Pancreas (tissue), 10 donors: ENCODE data around the gene CETP. TPM values are rescaled to one million over a fixed set of nuclear protein-coding genes. Genes with fewer than 3 reads are reported as not detected.

Source experiments
- ATAC-seq, 4 donors: fragments of 200-7000 bp; cut with Tn5 transposase; one replicate each; pipeline versions ENCODE4 v1.8.0 to v1.9.1; 2020; ENCODE audit warnings: mild to moderate bottlenecking in 4 of 4, moderate library complexity in 4 of 4
- DNase-seq, 6 donors: peaks; one replicate each; pipeline ENCODE4 v3.0.0-alpha.2; 2020
- FAIRE-seq: peaks from 2 replicates; lab custom pipeline; 2012; peaks lifted over from hg19 to GRCh38; lab: Jason Lieb, UNC
- H3K27ac ChIP-seq, 4 donors: fragments of 200-600 bp; sonication (generic); 1 replicate in 3 of 4; 2 replicates in 1 of 4; pipeline versions ENCODE4 v1.5.0 to v1.8.0; 2020
- H3K27me3 ChIP-seq, 4 donors: fragments of 200-600 bp; one replicate each; pipeline ENCODE4 v1.8.0; 2021
- H3K36me3 ChIP-seq, 3 donors: fragments of 200-600 bp; sonication (generic) in 1 of 3; one replicate each; pipeline versions ENCODE4 v1.5.0 to v1.8.0; 2020 to 2021
- H3K4me1 ChIP-seq, 3 donors: fragments of 200-600 bp; one replicate each; pipeline ENCODE4 v1.8.0; 2021
- H3K4me3 ChIP-seq, 4 donors: fragments of 200-600 bp; sonication (generic) in 2 of 4; one replicate each; pipeline versions ENCODE4 v1.5.0 to v1.8.0; 2020 to 2021
- H3K9me3 ChIP-seq, 4 donors: fragments of 200-600 bp; one replicate each; pipeline ENCODE4 v1.8.0; 2021
- CTCF ChIP-seq, 4 donors: fragments of 200-600 bp; sonication (generic) in 3 of 4; IDR thresholded peaks; one replicate each; pipeline versions ENCODE4 v1.5.0 to v1.8.0; 2021; ENCODE audit warnings: antibody characterized with exemption in 4 of 4
- WGBS, 2 donors: extraction: QIAGEN DNeasy Blood & Tissue Kit; methylation state at CpG; one replicate each; pipeline ENCODE4 v1.1.7; 2013; 5-methylcytosine and 5-hydroxymethylcytosine counted together
- intact Hi-C, 3 donors: fragments of 100-400 bp; cut with DNase I; formaldehyde crosslinking; loops; one replicate each; pipeline versions ENCODE4 v1.11.1 to v1.14.2; 2022
- polyA plus RNA-seq, 2 donors: library from polyadenylated mRNA; stranded (reverse); fragments of 200-250 nt; gene quantifications; one replicate each; pipeline ENCODE4 v1.2.3, GENCODE V29; 2013
- total RNA-seq, 6 donors: library from RNA; stranded (reverse); fragmentation: NEBNext Ultra II Directional in 4 of 6; extraction: Animal tissue kit (Norgen Biotek cat#: 25700) in 4 of 6; gene quantifications; one replicate each; pipeline versions ENCODE4 v1.2.1 to v1.2.4, GENCODE V29; 2021 to 2023
- donor health status: healthy with polysubstance abuse.
- donor health status: DM: no; HTN: no; CAD: no; lungs with moderate emphysema.
- donor health status: DM: no; HTN: no; CAD: no.
- donor health status: control.
- donor health status: control.
- donor health status: Bipolar disorder and iron deficiency.
- donor health status: DM: yes; HTN: yes; CAD: no.
- donor health status: DM: no; HTN: no; CAD: no.
- donor health status: DM: no; HTN: no; CAD: no.
- donor health status: DM: yes; HTN: yes; CAD: no.

The CETP gene
- total and polyA plus RNA-seq, 8 donors = 0.12 to 1.0 (median 0.26) TPM; not detected in 1

DNA sequence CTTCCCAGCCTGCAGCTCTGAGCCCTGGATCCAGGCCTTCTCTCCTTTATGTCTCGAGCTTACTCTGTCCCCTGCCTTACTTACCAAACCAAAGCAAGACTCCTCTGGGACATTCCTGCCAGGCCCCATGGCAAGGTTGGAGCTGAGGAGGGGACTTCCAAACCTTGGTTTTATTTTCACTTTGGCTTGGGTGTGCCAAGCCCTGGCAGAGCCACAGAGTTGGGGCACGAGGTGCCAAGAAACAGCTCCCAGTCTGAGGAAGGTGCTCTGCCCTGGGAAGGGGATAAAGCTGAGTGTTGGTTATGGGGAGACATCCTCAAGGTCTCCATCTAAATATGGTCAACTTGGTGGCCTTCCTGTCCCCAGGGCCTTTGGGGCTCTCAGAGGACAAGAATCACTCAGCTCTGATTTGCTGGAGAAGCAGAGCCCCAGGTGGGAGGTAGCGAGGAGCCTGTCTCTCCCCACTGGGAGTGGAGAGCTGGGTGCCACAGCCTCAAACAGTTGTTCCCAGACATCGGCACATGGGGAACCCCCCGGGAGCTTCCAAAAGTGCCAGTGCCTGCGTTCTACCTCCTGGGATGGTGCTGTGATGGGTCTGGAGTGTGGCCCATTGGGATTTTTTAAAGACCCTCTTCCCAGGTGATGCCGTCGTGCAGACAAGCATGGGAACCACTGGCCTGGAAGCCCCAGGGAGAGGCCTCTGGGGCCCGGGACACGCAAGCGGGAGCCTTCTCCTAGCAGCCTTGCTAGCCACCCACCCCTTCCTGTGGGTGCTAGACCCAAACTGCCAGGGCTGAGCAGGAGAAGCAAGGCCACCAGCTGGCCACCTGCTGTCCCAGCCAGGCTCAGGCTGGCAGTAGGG is 37.9 kb downstream of the CETP start:
- DNase-seq (no peak), FAIRE-seq (no peak), ATAC-seq (peak in 2 of 4 donors; percentile 47 to 77)
- H3K4me1 ChIP-seq = no peaks in the 10 kb centered on the region
- intact Hi-C loops = no loop called here
- WGBS, 2 donors = 81 to 90% methylated on average over 11 of the region's 11 CpGs
- H3K36me3 ChIP-seq = no peaks in the 10 kb centered on the region
- TF ChIP-seq CTCF (IDR thresholded peaks at IDR 0.05) = no peak
- no peaks in the 10 kb centered on the region for H3K27me3 ChIP-seq
- H3K27ac ChIP-seq = peak overlapping the region in 2 of 4 donors; percentile 11 to 41
- no peak overlapping the region for H3K4me3 ChIP-seq
- H3K9me3 ChIP-seq = no peaks in the 10 kb centered on the region

DNA sequence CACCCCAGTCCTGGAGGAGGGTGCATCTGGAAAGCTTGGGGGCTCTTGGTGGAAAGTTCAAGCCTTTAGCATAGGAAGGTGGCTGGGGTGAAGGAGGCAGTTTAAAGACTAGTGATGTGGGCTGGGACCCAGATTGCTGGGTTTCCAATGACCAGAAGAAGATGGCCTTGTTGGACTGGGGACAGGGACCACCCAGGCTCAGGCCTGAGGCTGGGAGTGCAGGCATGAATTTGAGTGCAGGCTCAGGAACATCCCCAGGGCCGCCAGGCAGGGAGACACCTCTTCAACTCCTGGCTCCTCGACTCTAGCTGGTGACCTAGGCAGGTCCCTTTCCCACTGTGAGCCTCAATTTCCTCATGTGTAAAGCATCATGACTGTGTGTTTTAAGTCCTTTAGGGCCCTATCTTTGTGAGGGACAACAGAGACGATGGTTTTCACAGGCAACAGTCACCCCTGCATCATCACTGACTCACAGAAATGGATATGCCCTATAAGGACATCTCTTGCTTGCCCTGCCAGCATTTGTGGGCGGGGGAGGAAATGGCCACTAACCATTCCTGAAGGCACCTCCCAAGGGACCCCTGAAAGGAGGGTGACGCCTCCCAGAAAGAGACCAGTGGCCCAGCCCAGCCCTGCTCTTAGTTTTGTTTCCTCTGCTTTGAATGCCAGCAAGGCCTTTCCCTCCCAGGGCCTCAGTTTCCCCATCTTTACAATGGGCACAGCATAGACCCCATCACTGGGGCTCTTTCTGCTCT is 38.7 kb downstream of the CETP start:
- no peak for TF ChIP-seq CTCF (IDR thresholded peaks at IDR 0.05)
- H3K36me3 ChIP-seq = no peaks in the 10 kb centered on the region
- intact Hi-C loops = no loop called here
- H3K27me3 ChIP-seq = no peaks in the 10 kb centered on the region
- H3K9me3 ChIP-seq = no peaks in the 10 kb centered on the region
- no peaks in the 10 kb centered on the region for H3K4me1 ChIP-seq
- ATAC-seq (peak in 2 of 4 donors; percentile 40 to 48), FAIRE-seq (no peak), DNase-seq (no peak)
- H3K27ac ChIP-seq = peak overlapping the region in 1 of 4 donors; percentile 22
- H3K4me3 ChIP-seq = no peak overlapping the region
- WGBS, 2 donors = 75 to 77% methylated on average over 5 of the region's 5 CpGs

DNA sequence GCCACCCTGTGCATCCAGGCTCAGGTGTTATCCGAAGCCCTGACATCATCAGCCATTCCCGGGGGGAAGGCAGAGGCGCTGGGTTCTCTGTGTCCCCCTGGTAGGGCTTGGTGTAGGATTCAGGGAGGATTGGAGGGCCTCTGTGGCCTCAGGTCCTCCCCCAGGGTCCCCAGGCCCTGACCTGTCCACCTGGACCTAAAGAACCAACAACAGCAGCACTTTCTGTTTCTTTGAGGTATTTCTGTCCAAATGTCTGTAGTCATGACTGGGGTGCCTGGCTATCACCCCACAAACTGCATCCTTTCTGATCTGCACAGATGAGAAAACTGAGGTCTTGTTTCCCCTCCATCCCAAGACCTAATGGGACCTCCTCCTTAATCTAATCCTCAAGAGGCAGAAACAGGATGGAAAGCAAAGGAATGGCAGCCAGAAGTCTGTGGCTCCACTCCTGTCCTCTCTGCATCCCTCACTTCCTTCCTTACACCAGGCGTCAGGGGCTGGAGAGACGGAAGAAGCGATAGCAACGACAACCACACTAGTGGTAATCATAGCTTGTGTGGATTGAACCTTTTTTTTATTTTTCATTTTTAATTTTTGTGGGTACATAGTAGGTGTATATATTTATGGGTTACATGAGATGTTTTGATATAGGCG is 39.4 kb downstream of the CETP start:
- no peak for FAIRE-seq
- intact Hi-C loops = no loop called here
- Histone ChIP-seq H3K9me3 (no peaks in the 10 kb centered on the region), H3K4me1 (no peaks in the 10 kb centered on the region), H3K4me3 (no peak overlapping the region), H3K27ac (no peak overlapping the region), H3K27me3 (no peaks in the 10 kb centered on the region), H3K36me3 (no peaks in the 10 kb centered on the region)
- WGBS, 2 donors = 86 to 87% methylated on average over 8 of the region's 8 CpGs
- DNase-seq = no peak
- no peak for ATAC-seq
- no peak for TF ChIP-seq CTCF (IDR thresholded peaks at IDR 0.05)

GRCh38 chr16:57003439-57004386 is 42.0 kb downstream of the CETP start:
- no peak for TF ChIP-seq CTCF (IDR thresholded peaks at IDR 0.05)

More at GRCh38 chr16:57003439-57004386, 42.0 kb downstream of the CETP start:
- intact Hi-C loops = no loop called here
- FAIRE-seq (no peak), DNase-seq (no peak), ATAC-seq (no peak)
- H3K4me3 ChIP-seq = no peak overlapping the region
- no peak overlapping the region for H3K27ac ChIP-seq
- no peaks in the 10 kb centered on the region for H3K9me3 ChIP-seq
- no peaks in the 10 kb centered on the region for H3K27me3 ChIP-seq
- H3K36me3 ChIP-seq = no peaks in the 10 kb centered on the region
- WGBS, 2 donors = 83 to 87% methylated on average over 22 of the region's 22 CpGs
- H3K4me1 ChIP-seq = no peaks in the 10 kb centered on the region
